C4-2B (cell line): ENCODE results near the gene CACNG6.

Experiments
- H3K27ac ChIP-seq: fragments of 450-650 bp; 2 replicates; pipeline ENCODE4 v1.5.1; 2017
- CTCF ChIP-seq: fragments of 450-650 bp; conservative IDR thresholded peaks from 2 replicates; pipeline ENCODE4 v1.5.1; 2017; ENCODE audit warnings: mild to moderate bottlenecking
- ZFX ChIP-seq: fragments of 450-650 bp; IDR thresholded peaks from 2 replicates; pipeline ENCODE4 v1.6.1; 2017

Gene CACNG6

GRCh38 chr19:53951436-53951835 lies 40.0 kb upstream of the CACNG6 start:
- no peak overlapping the region for H3K27ac ChIP-seq
- TF ChIP-seq ZFX: no peak
- TF ChIP-seq CTCF: no peak

GRCh38 chr19:53951947-53952346 lies 39.5 kb upstream of the CACNG6 start:
- no peak for TF ChIP-seq CTCF

DNA sequence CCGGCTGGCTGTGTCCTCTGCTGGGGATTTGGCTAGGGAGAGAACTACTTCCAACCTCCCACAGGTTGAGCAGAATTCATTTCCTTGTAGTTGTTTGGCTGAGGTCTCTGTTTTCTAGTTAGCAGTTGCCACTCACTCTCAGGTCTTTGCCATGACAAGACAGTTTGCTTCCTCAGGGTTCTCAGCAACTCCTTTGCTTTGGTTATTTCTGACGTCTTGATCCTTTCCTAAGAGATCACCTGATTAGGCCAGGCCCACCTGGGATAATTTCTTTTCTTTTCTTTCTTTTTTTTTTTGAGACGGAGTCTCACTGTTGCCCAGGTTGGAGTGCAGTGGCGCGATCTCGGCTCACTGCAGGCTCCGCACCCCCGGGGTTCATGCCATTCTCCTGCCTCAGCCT lies 38.1 kb upstream of the CACNG6 start:
- TF ChIP-seq CTCF (no peak), ZFX (no peak)

More at GRCh38 chr19:53951947-53952346, 39.5 kb upstream of the CACNG6 start:
- no peak overlapping the region for H3K27ac ChIP-seq

GRCh38 chr19:53957448-53958167 lies 33.8 kb upstream of the CACNG6 start:
- no peak for TF ChIP-seq CTCF
- no peak for TF ChIP-seq ZFX
- no peak overlapping the region for H3K27ac ChIP-seq

More for the DNA sequence above, 38.1 kb upstream of the CACNG6 start:
- H3K27ac ChIP-seq: no peak overlapping the region

DNA sequence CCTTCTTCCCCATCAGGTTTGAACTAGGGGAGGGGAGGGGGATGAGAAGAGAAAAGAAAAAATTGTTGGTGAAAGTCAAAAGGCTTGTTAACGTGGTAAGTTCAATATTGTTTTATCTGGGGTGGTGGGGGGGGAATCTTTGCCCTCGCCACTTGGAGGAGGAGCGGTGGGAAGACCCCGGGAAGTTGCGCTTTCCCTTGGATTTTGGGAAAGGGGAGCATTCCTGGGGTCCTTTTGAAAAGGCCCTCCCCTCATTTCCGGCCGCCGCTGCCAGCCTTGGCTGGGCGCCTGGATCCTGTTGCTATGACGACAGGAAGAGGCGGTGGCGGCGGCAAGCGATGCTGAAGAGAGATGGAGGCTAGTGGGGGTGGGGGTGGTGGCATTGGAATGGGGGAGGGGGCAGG lies 33.3 kb upstream of the CACNG6 start:
- no peak for TF ChIP-seq ZFX
- no peak for TF ChIP-seq CTCF
- H3K27ac ChIP-seq: no peak overlapping the region

DNA sequence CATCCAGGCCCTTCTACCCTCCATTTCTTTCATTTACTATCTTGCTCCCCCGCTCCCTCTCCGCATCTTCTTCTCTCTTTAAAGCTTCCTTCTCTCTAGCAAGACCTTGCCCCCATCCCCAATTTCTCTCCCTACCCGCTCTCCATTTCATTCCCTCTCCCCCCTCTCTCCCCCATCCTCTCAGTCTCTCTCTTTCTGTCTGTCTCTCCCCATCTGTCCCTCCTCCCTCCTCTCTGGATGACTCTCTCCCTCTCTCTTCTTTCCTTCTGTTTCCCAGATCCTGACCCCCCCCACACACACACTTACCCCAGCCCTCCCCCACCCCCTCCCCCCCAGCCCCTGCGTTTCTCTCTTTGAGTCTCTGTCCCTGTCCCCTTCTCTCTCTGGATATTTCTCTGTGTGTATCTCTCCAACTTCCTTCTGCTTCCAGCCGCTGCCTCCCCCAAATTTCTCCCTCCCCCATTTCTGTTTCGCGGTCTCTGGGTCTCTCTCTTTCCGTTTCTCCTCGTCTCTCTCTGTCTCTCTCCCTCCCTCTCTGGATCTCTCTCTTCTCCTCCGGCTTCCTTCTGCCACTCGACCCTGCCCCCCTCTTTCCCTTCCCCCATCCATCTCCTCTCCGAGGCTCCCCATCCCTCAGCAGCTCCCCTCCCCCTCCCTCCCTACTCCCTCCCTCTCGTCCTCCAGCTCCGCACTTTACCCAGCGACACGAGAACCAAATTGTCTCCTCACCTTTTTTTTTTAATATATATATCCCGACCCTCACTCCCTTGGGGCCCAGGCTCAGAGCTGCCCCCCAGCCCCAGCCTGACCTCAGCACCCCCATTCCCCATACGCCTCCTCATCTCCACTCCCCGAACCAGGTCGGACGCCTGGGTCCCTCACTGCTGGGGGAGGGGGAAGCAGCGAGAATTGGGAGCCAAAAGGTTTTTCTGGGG lies 32.3 kb upstream of the CACNG6 start:
- H3K27ac ChIP-seq: no peak overlapping the region
- TF ChIP-seq CTCF (no peak), ZFX (no peak)

DNA sequence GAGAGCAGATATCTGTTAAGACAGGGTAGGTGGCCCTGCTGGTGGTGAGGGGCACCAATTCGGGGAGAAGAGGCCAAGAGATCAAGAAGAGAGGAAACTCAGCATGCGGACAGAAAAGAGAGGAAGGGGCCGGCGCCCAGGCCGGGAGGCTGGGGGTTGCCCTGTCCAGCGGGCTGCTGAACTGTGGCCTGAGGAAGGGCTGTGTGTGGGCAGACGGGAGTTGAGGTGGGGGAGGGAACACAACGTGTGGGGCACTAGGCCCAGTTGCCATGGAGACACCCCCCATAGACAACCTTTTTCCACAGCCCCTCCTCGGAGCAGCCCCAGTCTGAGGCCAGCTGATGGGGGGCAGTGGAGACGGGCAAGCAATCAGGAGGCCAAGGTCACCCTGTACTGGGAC lies 31.2 kb upstream of the CACNG6 start:
- no peak overlapping the region for H3K27ac ChIP-seq
- TF ChIP-seq CTCF: no peak
- TF ChIP-seq ZFX: no peak
